Measurements from ENCODE around the gene GUCA1A.

DNA sequence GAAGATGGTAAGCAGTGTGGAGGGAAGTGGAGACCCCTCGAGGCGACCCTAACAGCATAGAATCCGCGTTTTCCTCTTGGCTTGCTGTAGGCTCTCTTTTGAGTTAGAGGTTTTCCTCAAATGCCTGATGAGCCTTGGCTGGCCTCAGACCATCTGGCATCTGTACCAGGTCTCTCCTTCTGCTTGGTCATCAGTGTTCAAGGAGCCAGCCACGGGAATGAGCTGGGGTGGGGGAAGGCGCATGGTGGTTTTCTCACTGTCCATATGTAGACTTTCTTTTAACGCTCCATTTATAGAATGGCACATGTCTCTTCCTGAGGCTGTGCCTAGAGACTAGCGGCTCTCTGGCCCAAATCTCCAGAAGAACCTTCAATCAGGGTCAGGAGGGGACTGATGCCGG, 8.1 kb upstream of the GUCA1A start:
- TF ChIP-seq CTCF (IDR thresholded peaks at IDR 0.05): no peak
- no peak for TF ChIP-seq POLR2A (IDR thresholded peaks at IDR 0.05)
- TF ChIP-seq POLR2AphosphoS5 (IDR thresholded peaks at IDR 0.05; ENCODE audit: insufficient read depth in 1 of 2, low read depth in 1 of 2): no peak

Data from vagina (tissue), 2 donors.